NCI-H82 (cell line): ENCODE measurements around the gene C5AR2.
A peak's percentile ranks its signal among the peaks of the same experiment; 100 is the strongest.
"Not testable (repeated sequence)": the region's sequence is repeated elsewhere in the genome, so short reads cannot be mapped to it uniquely, and the experiment has no call there.

Experiments
- DNase-seq: peaks from one replicate; lab custom pipeline; 2025; lab: John Stamatoyannopoulos, UW

C5AR2 gene

GRCh38 chr19:47388721-47389120 lies 56.7 kb downstream of the C5AR2 start:
- not testable (repeated sequence) for DNase-seq

GRCh38 chr19:47389150-47389556 lies 57.2 kb downstream of the C5AR2 start:
- no peak for DNase-seq

GRCh38 chr19:47390533-47391488 lies 58.8 kb downstream of the C5AR2 start:
- DNase-seq: peak; percentile 30

- DNase-seq: peak; percentile 87
Observed at GRCh38 chr19:47391510-47392223, 59.7 kb downstream of the C5AR2 start.
